Ovary (tissue), 9 donors: ENCODE data around the gene CHST9. TPM values are rescaled to one million over a fixed set of nuclear protein-coding genes. Genes with fewer than 3 reads are reported as not detected.
"Not testable (repeated sequence)": the region's sequence is repeated elsewhere in the genome, so short reads cannot be mapped to it uniquely, and the experiment has no call there.

Experiments used
- DNase-seq, 5 donors: peaks; one replicate each; pipeline ENCODE4 v3.0.0-alpha.2; 2019 to 2020
- H3K27ac ChIP-seq, 2 donors: fragments of 200-600 bp; one replicate each; pipeline versions ENCODE4 v1.5.1 to v1.8.0; 2019 to 2022
- H3K27me3 ChIP-seq: fragments of 200-600 bp; one replicate; pipeline ENCODE4 v1.8.0; 2022
- H3K36me3 ChIP-seq: fragments of 200-600 bp; sonication (generic); one replicate; pipeline ENCODE4 v1.5.1; 2019
- H3K4me1 ChIP-seq: one replicate; pipeline ENCODE4 v1.8.1; 2013; ENCODE audit warnings: mild to moderate bottlenecking, moderate library complexity; ENCODE audit not compliant: insufficient read depth
- H3K4me3 ChIP-seq: fragments of 200-600 bp; sonication (generic); one replicate; pipeline ENCODE4 v1.5.1; 2017
- H3K9me3 ChIP-seq, 2 donors: fragments of 200-600 bp in 1 of 2; sonication (generic) in 1 of 2; one replicate each; pipeline versions ENCODE4 v1.5.1 to v1.8.1; 2013 to 2019; ENCODE audit warnings: mild to moderate bottlenecking in 1 of 2, moderate library complexity in 1 of 2
- EP300 ChIP-seq: sonication (generic); formaldehyde crosslinking; IDR thresholded peaks from one replicate; pipeline ENCODE4 v1.6.1; 2017; ENCODE audit warnings: antibody characterized with exemption
- POLR2A ChIP-seq: fragments of 450-650 bp; IDR thresholded peaks from one replicate; pipeline ENCODE4 v1.6.1; 2017; ENCODE audit warnings: antibody characterized with exemption, mild to moderate bottlenecking, moderate library complexity
- WGBS, 3 donors: extraction: QIAGEN DNeasy Blood & Tissue Kit in 1 of 3; methylation state at CpG; one replicate each; pipeline versions ENCODE4 v1.1.5 to v1.1.7; 2013 to 2017; 5-methylcytosine and 5-hydroxymethylcytosine counted together
- intact Hi-C, 4 donors: fragments of 100-400 bp; cut with DNase I; formaldehyde crosslinking; loops; one replicate each; pipeline versions ENCODE4 v1.11.0 to v1.15.1; 2022 to 2023
- polyA plus RNA-seq, 2 donors: library from polyadenylated mRNA; stranded (reverse); fragments of 200-250 nt in 1 of 2; fragments of 350-450 nt in 1 of 2; fragmentation: Illumina TruSeq in 1 of 2; extraction: RNeasy Lipid Tissue Mini Kit (QIAGEN cat#74804) in 1 of 2; gene quantifications; one replicate each; pipeline ENCODE4 v1.2.3, GENCODE V29; 2013 to 2014
- total RNA-seq, 7 donors: library from RNA; depleted of rRNA in 2 of 7; stranded (reverse); fragments of >200 nt in 2 of 7; fragmentation: NEBNext Ultra II Directional in 3 of 7; extraction: Animal tissue kit (Norgen Biotek cat#: 25700) in 3 of 7; gene quantifications; one replicate each; pipeline versions ENCODE4 v1.1.0 to v1.2.4, GENCODE V29; 2016 to 2023
- TF ChIP-seq, protein P1 (sequence below), 3 donors: fragments of 450-650 bp in 2 of 3; fragments of 200-600 bp in 1 of 3; IDR thresholded peaks; one replicate each; pipeline versions ENCODE4 v1.5.1 to v1.8.0; 2016 to 2022; ENCODE audit warnings: antibody characterized with exemption in 3 of 3, mild to moderate bottlenecking in 1 of 3
- donor health status: DM: no; HTN: no; CAD: no; lungs with moderate emphysema.
- donor health status: DM: no; HTN: no; CAD: no.
- donor health status: Bipolar disorder and iron deficiency.
- donor health status: DM: yes; HTN: yes; CAD: no.
- donor health status: DM: no; HTN: no; CAD: no.
- donor health status: DM: yes; HTN: yes; CAD: no.

Gene CHST9
- total and polyA plus RNA-seq, 9 donors = 0.02 to 3.6 (median 0.12) TPM; not detected in 1

DNA sequence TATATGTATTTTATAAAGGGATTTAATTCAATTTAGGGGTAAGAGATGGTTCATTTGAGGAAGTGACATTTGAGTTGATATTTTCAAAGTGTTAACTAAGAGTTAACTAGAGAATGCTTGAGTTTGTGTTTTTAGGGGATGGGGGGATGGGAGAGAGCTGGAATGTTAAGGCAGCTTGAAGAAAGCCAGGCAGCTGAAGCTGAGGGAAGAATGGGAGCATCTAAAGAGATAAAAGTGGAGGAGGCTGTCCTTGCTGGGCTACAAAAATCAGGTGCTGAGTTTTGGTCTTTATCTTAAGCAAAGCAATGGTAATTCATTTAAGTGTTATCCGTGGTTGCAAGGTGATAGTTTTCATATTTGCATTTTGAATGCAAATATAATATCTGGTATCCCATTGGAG, 9.2 kb downstream of the CHST9 start:
- Histone ChIP-seq H3K27ac (no peak overlapping the region), H3K4me1 (no peaks in the 10 kb centered on the region), H3K9me3 (no peaks in the 10 kb centered on the region), H3K36me3 (no peaks in the 10 kb centered on the region), H3K4me3 (no peak overlapping the region), H3K27me3 (no peaks in the 10 kb centered on the region)
- TF ChIP-seq POLR2A (no peak), EP300 (no peak)
- TF ChIP-seq, protein P1, sequence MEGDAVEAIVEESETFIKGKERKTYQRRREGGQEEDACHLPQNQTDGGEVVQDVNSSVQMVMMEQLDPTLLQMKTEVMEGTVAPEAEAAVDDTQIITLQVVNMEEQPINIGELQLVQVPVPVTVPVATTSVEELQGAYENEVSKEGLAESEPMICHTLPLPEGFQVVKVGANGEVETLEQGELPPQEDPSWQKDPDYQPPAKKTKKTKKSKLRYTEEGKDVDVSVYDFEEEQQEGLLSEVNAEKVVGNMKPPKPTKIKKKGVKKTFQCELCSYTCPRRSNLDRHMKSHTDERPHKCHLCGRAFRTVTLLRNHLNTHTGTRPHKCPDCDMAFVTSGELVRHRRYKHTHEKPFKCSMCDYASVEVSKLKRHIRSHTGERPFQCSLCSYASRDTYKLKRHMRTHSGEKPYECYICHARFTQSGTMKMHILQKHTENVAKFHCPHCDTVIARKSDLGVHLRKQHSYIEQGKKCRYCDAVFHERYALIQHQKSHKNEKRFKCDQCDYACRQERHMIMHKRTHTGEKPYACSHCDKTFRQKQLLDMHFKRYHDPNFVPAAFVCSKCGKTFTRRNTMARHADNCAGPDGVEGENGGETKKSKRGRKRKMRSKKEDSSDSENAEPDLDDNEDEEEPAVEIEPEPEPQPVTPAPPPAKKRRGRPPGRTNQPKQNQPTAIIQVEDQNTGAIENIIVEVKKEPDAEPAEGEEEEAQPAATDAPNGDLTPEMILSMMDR (IDR thresholded peaks at IDR 0.05) = no peak
- no peak for DNase-seq
- 3 to 24% (median 6%) methylated on average over 1 of the region's 1 CpG for WGBS, 3 donors
- intact Hi-C loops = no loop called here

DNA sequence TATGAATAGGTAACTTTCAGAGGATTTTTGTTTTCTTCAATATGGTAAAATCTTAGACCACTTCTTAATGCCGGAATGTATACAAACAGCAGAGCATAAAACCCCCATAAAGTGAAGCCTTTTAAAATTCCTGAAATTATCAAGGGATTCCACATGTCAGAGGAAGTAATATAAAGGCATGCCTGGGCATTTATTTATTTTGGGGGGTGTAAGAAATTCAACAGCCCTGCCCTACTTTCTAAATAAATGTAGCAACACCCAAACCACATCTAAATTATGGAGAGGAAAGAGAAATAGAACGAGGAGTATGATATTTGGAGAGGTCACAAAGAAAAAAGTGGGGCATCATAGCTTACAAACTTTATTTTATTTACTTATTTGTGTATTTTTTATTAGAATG, 9.9 kb downstream of the CHST9 start:
- Histone ChIP-seq H3K9me3 (no peaks in the 10 kb centered on the region), H3K4me3 (no peak overlapping the region), H3K36me3 (no peaks in the 10 kb centered on the region), H3K27ac (no peak overlapping the region), H3K4me1 (no peaks in the 10 kb centered on the region), H3K27me3 (no peaks in the 10 kb centered on the region)
- intact Hi-C loops = no loop called here
- WGBS, 3 donors = 63 to 71% (median 67%) methylated on average over 2 of the region's 2 CpGs
- DNase-seq = no peak
- no peak for TF ChIP-seq POLR2A

DNA sequence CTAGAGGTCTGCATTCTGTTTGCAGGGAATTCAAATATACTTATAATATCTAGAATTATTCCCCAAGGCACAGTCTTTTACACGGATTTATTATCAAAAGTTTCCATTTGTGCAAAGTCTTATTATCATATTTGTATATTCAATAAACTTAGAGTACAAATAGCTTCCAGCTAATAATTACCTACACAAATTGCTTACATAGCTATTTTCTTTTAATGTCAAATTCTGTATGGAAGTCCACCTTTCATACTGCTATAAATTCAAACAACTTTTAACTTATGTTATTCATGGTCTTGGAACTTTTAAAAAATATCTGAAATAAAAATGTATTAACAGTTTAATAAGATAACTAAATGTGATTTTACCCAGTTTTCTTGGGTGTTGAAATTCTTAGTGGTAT, 13.1 kb downstream of the CHST9 start:
- intact Hi-C loops = no loop called here
- Histone ChIP-seq H3K27me3 (no peaks in the 10 kb centered on the region), H3K4me1 (no peaks in the 10 kb centered on the region), H3K9me3 (no peaks in the 10 kb centered on the region), H3K36me3 (no peaks in the 10 kb centered on the region), H3K27ac (no peak overlapping the region), H3K4me3 (no peak overlapping the region)
- DNase-seq = no peak
- 10 to 34% (median 17%) methylated on average over 1 of the region's 1 CpG for WGBS, 3 donors
- TF ChIP-seq, protein P1 (IDR thresholded peaks at IDR 0.05) = no peak
- TF ChIP-seq EP300 (no peak), POLR2A (no peak)

DNA sequence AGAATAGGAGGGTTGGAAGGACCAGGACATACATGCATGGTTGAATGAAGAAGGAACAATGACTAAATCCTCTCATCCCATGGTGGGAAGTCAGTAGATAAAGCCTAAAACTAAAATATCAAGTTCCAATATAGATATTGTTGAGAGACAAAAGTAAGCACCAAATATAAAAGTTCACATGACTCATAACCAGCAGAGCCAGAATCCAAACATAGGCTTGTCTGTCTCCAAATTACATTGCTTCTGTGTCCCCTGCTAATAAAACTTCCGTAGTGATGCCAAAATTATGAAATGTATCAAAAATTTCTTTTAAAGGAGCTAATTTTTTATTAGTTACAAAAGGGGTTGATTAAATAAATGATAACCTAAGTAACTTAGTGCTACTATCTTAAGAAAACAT, 19.7 kb downstream of the CHST9 start:
- Histone ChIP-seq H3K4me3 (no peak overlapping the region), H3K27ac (no peak overlapping the region), H3K27me3 (no peaks in the 10 kb centered on the region), H3K9me3 (no peaks in the 10 kb centered on the region), H3K36me3 (no peaks in the 10 kb centered on the region), H3K4me1 (no peaks in the 10 kb centered on the region)
- intact Hi-C loops = no loop called here
- no peak for DNase-seq
- TF ChIP-seq, protein P1 (IDR thresholded peaks at IDR 0.05) = no peak
- TF ChIP-seq POLR2A (no peak), EP300 (no peak)
- 71 to 75% (median 71%) methylated on average over 1 of the region's 1 CpG for WGBS, 3 donors

DNA sequence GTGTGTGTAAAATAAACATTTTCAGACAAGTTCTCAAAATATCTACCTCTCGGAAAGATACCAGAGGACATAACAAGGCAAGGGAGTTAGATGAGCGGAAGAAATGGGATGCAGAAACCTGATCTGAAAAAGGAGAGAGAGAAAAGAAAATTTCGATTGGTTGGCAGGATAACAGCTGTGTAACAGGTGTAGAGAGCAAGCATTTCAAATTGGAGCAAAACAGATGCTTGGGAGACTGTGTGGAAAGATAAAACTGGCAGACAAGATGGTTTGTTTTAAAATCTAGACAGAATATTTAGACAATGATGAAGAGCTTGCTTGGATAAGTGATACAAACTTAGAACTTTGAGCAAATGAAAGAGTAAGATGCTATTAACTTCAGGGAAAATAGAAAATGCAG, 20.2 kb downstream of the CHST9 start:
- WGBS, 3 donors = 73 to 88% (median 77%) methylated on average over 3 of the region's 3 CpGs
- H3K4me3 ChIP-seq = no peak overlapping the region
- intact Hi-C loops = no loop called here
- H3K9me3 ChIP-seq = no peaks in the 10 kb centered on the region
- H3K36me3 ChIP-seq = no peaks in the 10 kb centered on the region
- H3K4me1 ChIP-seq = no peaks in the 10 kb centered on the region
- no peaks in the 10 kb centered on the region for H3K27me3 ChIP-seq
- TF ChIP-seq POLR2A (no peak), EP300 (no peak)
- TF ChIP-seq, protein P1 (IDR thresholded peaks at IDR 0.05) = no peak
- no peak for DNase-seq
- no peak overlapping the region for H3K27ac ChIP-seq

DNA sequence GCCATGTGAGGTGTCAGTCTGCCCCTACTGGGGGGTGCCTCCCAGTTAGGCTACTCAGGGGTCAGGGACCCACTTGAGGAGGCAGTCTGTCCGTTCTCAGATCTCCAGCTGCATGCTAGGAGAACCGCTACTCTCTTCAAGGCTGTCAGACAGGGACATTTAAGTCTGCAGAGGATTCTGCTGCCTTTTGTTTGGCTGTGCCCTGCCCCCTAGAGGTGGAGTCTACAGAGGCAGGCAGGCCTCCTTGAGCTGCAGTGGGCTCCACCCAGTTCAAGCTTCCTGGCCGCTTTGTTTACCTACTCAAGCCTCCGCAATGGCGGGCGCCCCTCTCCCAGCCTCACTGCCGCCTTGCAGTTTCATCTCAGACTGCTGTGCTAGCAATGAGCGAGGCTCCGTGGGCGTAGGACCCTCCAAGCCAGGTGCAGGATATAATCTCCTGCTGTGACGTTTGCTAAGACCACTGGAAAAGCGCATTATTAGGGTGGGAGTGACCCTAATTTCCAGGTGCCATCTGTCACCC, 21.9 kb downstream of the CHST9 start:
- DNase-seq, H3K4me1 ChIP-seq, H3K9me3 ChIP-seq, H3K4me3 ChIP-seq, H3K27me3 ChIP-seq, H3K27ac ChIP-seq, intact Hi-C loops, H3K36me3 ChIP-seq: not testable (repeated sequence)
- WGBS, 3 donors = 92 to 95% (median 92%) methylated on average over 10 to 12 of the region's 12 CpGs

DNA sequence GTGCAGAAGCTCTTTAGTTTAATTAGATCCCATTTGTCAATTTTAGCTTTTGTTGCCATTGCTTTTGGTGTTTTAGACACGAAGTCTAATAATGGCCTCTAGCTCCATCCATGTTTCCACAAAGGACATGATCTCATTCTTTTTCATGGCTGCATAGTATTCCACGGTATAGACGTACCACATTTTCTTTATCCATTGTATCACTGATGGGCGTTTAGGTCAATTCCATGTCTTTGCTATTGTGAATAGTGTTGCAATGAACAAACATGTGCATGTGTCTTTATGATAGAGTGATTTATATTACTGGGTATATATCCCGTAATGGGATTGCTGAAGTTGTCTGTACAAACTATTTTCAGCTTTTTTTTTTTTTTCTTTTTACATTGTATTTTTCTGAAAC, 35.9 kb downstream of the CHST9 start:
- WGBS, 3 donors = 39 to 67% (median 57%) methylated on average over 5 of the region's 5 CpGs
- H3K27me3 ChIP-seq, H3K9me3 ChIP-seq, H3K4me1 ChIP-seq, DNase-seq, H3K4me3 ChIP-seq, H3K27ac ChIP-seq, intact Hi-C loops, H3K36me3 ChIP-seq: not testable (repeated sequence)
